ENCODE measurements around the gene XKR3.
"Not testable (repeated sequence)": the region's sequence is repeated elsewhere in the genome, so short reads cannot be mapped to it uniquely, and the experiment has no call there.

The XKR3 gene

DNA sequence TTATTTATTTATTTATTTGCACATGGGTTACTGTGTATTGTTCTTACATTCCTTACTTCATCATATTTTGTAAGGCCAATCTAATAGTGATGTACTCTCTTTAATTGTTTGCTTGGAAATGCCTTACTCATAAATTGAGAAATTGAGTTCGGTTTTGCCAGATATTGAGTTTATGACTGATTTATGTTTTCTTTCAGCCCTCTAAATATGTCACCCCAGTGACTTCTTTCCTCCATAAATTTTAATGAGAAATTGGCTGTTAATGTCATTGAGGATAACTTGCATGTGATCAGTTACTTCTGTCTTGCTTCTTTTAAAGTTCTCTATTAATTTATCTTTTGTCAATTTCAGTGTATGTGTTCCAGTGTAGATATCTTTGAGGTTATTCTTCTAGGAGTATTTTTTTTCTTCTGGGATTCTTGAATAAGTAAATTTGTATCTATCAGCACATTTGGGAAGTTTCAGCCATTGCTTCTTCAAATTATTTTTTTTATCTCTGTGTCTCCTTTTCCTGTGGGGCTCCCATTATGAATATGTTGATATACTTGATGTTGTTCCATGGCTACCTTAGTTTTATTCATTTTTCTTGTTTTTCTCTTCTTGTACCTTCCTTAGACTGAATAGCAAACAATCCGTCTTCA lies 47.8 kb downstream of the XKR3 start:
- H3K4me3 ChIP-seq (ENCODE audit: control insufficient read depth, low read depth, low read length): no peak overlapping the region
- TF ChIP-seq, protein P1, sequence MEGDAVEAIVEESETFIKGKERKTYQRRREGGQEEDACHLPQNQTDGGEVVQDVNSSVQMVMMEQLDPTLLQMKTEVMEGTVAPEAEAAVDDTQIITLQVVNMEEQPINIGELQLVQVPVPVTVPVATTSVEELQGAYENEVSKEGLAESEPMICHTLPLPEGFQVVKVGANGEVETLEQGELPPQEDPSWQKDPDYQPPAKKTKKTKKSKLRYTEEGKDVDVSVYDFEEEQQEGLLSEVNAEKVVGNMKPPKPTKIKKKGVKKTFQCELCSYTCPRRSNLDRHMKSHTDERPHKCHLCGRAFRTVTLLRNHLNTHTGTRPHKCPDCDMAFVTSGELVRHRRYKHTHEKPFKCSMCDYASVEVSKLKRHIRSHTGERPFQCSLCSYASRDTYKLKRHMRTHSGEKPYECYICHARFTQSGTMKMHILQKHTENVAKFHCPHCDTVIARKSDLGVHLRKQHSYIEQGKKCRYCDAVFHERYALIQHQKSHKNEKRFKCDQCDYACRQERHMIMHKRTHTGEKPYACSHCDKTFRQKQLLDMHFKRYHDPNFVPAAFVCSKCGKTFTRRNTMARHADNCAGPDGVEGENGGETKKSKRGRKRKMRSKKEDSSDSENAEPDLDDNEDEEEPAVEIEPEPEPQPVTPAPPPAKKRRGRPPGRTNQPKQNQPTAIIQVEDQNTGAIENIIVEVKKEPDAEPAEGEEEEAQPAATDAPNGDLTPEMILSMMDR (conservative IDR thresholded peaks at IDR 0.05; ENCODE audit: control insufficient read depth, insufficient read depth, low read depth, low read length): no peak
- DNase-seq (ENCODE audit: low read depth): no peak

DNA sequence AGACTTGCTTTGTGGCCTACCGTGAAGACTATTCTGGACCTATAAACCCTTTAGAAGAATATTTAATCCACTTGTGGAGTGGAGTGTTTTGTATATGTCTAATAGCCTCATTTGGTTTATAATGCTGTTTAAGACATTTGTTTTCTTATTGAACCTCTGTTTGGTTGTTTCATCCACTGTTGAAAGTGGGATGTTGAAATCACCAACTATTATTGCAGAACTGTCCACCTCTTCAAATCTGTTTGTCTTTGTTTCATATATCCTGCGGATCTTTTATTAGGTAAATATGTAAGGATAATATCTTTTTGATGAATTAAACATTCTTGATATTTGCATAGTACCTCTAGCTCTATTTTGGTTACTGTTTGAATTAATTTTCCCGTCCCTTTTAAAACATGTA lies 49.1 kb downstream of the XKR3 start:
- TF ChIP-seq, protein P1 (conservative IDR thresholded peaks at IDR 0.05; ENCODE audit: control insufficient read depth, insufficient read depth, low read depth, low read length): no peak
- H3K4me3 ChIP-seq (ENCODE audit: control insufficient read depth, low read depth, low read length): no peak overlapping the region
- peak; percentile 1 for DNase-seq (ENCODE audit: low read depth)

DNA sequence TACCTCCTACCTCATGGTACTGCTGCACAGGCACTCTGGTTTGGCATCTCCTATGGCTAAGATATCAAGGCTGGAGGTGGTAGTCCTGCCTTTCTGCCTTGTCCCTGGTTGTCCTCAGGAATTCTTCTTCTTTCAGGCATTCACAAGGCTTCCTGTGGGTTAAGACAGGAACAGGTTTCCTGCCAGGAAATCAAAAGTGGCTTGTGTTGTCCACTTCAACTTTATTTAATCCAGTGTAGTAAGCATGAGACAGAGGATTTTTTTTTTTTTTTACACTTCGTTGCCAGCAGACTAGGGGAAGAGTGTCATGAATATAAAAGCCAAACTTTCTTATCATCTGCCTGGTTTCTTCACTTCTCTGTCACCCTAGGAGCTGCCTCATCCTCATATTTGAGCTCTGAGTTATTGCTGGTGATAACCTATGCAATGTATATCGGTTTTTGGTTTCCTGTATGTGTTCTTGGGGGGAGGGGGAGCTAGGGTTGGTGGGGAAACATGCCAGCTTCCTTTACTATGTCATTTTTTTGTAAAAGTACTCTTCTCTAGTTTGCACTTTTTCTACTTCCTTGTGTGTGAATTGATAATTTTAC lies 50.2 kb downstream of the XKR3 start:
- peak; percentile 11 for DNase-seq (ENCODE audit: low read depth)
- TF ChIP-seq, protein P1 (conservative IDR thresholded peaks at IDR 0.05; ENCODE audit: control insufficient read depth, insufficient read depth, low read depth, low read length): no peak
- no peak overlapping the region for H3K4me3 ChIP-seq (ENCODE audit: control insufficient read depth, low read depth, low read length)

DNA sequence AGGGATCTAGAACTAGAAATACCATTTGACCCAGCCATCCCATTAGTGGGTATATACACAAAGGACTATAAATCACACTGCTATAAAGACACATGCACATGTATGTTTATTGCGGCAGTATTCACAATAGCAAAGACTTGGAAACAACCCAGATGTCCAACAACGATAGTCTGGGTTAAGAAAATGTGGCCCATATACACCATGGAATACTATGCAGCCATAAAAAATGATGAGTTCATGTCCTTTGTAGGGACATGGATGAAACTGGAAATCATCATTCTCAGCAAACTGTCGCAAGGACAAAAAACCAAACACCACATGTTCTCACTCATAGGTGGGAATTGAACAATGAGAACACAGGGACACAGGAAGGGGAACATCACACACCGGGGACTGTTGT lies 53.6 kb downstream of the XKR3 start:
- DNase-seq (ENCODE audit: low read depth); H3K4me3 ChIP-seq (ENCODE audit: control insufficient read depth, low read depth, low read length): not testable (repeated sequence)

DNA sequence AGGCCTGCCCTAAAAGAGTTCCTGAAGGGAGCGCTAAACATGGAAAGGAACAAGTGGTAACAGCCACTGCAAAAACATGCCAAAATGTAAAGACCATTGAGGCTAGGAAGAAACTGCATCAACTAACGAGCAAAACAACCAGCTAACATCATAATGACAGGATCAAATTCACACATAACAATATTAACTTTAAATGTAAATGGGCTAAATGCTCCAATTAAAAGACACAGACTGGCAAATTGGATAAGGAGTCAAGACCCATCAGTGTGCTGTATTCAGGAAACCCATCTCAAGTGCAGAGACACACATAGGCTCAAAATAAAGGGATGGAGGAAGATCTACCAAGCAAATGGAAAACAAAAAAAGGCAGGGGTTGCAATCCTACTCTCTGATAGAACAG lies 57.3 kb downstream of the XKR3 start:
- H3K4me3 ChIP-seq (ENCODE audit: control insufficient read depth, low read depth, low read length); DNase-seq (ENCODE audit: low read depth): not testable (repeated sequence)

DNA sequence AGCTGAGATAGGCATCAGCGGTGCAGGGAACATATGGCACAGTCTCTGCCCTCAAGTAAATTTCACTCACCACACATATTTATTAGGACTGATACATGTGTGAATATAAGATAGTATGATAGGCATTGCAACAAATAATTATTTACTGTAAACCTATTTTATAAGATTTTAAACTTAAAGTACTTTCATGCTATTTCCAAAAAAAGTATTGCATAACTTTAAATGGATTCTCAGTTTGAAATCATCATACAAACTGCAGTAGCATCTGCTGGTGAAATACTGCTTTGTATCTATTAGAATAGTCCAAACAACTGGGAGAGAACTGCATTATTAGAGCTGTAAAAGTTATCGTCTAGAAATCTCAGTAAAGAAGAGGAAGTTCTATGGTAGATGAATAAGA lies 63.0 kb downstream of the XKR3 start:
- not testable (repeated sequence) for H3K4me3 ChIP-seq (ENCODE audit: control insufficient read depth, low read depth, low read length); DNase-seq (ENCODE audit: low read depth)

DNA sequence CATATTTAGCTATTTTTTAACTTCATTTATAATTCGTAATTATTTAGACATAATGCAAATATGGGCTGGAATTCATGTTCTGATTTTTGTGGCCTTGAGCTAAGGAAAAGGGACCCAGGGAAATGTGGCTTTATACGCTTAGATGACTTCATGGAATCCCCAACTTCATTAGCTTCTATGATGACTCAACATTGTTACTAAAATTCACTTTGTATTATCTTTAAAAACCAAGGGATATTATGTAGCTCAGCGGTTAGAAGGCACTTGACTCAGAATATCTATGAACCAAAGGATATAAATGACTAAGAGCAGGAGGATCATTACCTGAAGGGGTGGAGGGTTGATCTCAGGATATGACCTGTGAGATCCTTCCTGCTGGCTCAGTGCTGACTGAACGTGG lies 64.8 kb downstream of the XKR3 start:
- H3K4me3 ChIP-seq (ENCODE audit: control insufficient read depth, low read depth, low read length); DNase-seq (ENCODE audit: low read depth): not testable (repeated sequence)

DNA sequence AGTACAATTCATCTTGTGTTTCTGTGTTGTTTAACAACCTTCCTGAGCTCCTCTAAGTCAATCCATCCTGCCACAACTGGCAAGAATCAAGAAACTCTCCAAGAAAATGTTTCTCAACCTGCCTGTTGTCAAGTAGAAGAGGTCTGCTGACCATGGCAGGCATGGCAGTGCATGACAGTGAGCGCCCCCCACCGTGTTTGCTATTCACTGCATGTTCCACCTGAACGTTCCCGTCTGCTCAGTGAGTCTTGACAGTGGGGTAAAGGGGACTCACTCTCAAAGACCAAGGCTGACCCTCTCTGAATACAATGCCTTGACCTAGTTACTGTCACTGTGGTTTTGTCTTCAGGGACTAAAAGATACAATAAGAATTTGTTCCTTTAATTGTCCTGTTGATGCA lies 75.9 kb downstream of the XKR3 start:
- DNase-seq (ENCODE audit: low read depth); H3K4me3 ChIP-seq (ENCODE audit: control insufficient read depth, low read depth, low read length): not testable (repeated sequence)

DNA sequence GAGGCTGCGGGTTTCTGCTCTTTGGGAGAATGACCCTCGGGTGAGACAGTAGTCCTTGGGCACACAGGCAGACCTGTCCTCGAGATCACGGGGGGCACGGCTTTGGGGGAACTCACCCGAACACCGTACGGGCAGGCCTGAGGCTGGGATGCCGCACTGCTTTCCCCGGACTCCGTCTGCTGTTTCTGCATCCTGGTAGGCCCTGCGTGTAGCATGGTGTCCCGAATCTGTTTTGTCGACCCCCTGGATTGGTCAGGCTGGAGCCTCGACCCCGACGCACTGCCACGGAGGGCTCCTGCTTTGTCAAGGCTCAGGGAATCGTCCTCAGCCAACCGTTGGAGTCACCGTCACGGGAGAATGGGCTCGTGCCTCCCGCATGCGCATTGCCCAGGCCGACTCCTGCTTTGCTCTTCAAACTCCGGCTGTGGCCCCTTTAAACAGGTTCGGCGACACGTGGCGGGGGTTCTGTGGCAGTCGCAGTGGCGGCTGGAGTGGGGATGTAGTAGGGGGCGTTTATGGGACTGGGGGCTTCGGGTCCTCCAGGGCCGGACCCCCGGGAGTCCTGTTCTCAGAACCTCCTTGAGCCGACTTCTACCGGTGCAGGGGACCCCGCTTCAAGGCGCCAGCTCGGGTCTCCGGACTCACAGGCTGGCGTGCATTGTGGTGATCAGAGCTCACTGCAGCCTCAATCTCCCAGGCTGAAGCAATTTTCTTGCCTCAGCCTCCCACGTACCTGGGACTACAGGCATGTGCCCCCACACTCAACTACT lies 76.9 kb downstream of the XKR3 start:
- H3K4me3 ChIP-seq (ENCODE audit: control insufficient read depth, low read depth, low read length); DNase-seq (ENCODE audit: low read depth): not testable (repeated sequence)

DNA sequence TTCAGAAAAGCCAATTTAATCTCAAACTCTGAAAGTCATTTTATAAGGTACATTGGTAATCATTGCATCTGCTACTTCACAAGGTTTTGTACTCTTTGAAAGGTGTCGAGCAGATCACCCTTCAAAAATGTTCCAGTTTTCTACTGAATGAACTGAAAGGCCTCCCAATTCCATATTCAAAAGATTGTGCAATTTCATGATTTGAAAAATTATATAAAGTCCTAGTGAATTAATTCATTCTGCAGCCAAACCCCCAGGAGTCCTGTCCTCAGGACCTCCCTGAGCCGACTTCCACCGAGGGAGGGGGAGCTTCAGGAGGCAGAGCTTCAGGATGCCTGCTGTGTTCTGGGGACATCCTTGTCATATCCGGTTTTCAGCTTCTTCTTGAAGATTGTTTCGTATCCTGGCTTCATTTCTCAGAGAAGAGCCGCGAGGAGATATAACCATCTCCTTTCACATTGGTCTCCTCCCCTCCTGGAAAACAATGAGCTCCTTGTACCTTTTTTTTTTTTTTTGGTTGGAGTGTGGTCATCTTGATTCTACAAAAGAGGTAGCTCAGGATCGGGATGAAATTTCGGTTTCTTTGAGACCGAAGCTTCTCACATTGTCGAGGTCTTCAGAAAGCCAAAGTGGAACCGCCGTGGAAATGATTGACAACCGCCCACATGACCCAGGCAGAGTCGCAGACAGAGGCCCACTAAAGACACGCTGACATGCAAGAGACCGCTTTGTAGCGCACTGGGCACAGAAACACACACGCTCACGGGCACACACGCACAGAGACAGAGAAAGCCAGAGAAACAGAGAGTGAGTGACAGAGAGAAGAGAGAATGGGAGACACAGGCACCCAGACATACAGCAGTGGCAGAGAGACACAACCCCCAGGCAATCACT lies 77.7 kb downstream of the XKR3 start:
- H3K4me3 ChIP-seq (ENCODE audit: control insufficient read depth, low read depth, low read length); DNase-seq (ENCODE audit: low read depth): not testable (repeated sequence)

DNA sequence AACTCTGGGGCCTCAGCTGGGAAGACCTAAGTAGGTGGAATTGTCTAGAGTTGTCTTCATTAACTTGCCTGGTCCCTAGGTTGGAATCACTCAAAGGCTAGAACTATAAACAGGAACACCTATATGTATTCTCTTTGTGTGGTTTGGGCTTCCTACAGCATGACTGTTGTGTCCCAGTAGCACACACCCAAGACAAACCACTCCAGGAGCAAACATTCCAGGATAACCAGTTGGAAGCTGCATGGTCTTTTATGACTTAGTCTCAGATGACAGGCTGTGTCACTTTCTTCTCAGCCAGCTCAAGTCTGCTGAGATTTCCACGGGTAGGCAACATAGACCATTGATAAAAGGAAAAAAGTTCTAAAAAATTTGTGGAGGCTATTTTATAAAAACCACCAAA lies 90.9 kb downstream of the XKR3 start:
- H3K4me3 ChIP-seq (ENCODE audit: control insufficient read depth, low read depth, low read length); DNase-seq (ENCODE audit: low read depth): not testable (repeated sequence)

Data from fibroblast of mammary gland (primary cell).